HFF-Myc (cell line): ENCODE results near the gene RYR2.

ENCODE experiments used
- DNase-seq: peaks from one replicate; pipeline ENCODE4 v3.0.0-alpha.2; 2011; ENCODE audit warnings: low read depth; ENCODE audit errors: extremely low read depth
- H3K4me3 ChIP-seq: replicated peaks from 2 replicates; pipeline ENCODE4 v1.5.1; 2011; ENCODE audit warnings: low read depth, mild to moderate bottlenecking, control low read depth, low read length
- CTCF ChIP-seq: IDR thresholded peaks from 2 replicates; pipeline ENCODE4 v1.5.1; 2012; ENCODE audit warnings: mild to moderate bottlenecking, low read depth, low read length, control low read depth; ENCODE audit errors: missing control alignments

RYR2 gene

GRCh38 chr1:237003516-237003915 is 38.5 kb upstream of the RYR2 start:
- no peak overlapping the region for H3K4me3 ChIP-seq
- no peak for DNase-seq
- no peak for TF ChIP-seq CTCF

GRCh38 chr1:237004116-237004515 is 37.9 kb upstream of the RYR2 start, which contains the start of gene MT1HL1:
Gene MT1HL1 (minus strand): TSS chr1:237004441. CDS start chr1:237004372, 69 bp downstream.
- no peak within 1 kb of the TSS for H3K4me3 ChIP-seq
- TF ChIP-seq CTCF = no peak
- DNase-seq = no peak

- H3K4me3 ChIP-seq = no peak overlapping the region
- no peak for TF ChIP-seq CTCF
- no peak for DNase-seq
These were observed 36.3 kb upstream of the RYR2 start for GRCh38 chr1:237005674-237006073.

- DNase-seq = no peak
- no peak overlapping the region for H3K4me3 ChIP-seq
- TF ChIP-seq CTCF = no peak
These were observed 34.7 kb upstream of the RYR2 start for GRCh38 chr1:237007147-237007881.

- TF ChIP-seq CTCF = no peak
- DNase-seq = no peak
- no peak overlapping the region for H3K4me3 ChIP-seq
These were observed 32.4 kb upstream of the RYR2 start for GRCh38 chr1:237009611-237010010.

GRCh38 chr1:237011432-237011831 is 30.6 kb upstream of the RYR2 start:
- DNase-seq = no peak
- H3K4me3 ChIP-seq = no peak overlapping the region
- no peak for TF ChIP-seq CTCF

- no peak overlapping the region for H3K4me3 ChIP-seq
- DNase-seq = no peak
- no peak for TF ChIP-seq CTCF
These were observed 29.6 kb upstream of the RYR2 start for GRCh38 chr1:237012361-237012760.
